SH-SY5Y (cell line): ENCODE data around the gene MYLK.

Experiments used
- GATA2 ChIP-seq: IDR thresholded peaks from 2 replicates; pipeline ENCODE4 v1.6.1; 2011; ENCODE audit warnings: mild to moderate bottlenecking, low read depth, low read length
- GATA3 ChIP-seq: IDR thresholded peaks from 2 replicates; pipeline ENCODE4 v1.6.1; 2011; ENCODE audit warnings: low read depth, mild to moderate bottlenecking, low read length, moderate library complexity

The MYLK gene

DNA sequence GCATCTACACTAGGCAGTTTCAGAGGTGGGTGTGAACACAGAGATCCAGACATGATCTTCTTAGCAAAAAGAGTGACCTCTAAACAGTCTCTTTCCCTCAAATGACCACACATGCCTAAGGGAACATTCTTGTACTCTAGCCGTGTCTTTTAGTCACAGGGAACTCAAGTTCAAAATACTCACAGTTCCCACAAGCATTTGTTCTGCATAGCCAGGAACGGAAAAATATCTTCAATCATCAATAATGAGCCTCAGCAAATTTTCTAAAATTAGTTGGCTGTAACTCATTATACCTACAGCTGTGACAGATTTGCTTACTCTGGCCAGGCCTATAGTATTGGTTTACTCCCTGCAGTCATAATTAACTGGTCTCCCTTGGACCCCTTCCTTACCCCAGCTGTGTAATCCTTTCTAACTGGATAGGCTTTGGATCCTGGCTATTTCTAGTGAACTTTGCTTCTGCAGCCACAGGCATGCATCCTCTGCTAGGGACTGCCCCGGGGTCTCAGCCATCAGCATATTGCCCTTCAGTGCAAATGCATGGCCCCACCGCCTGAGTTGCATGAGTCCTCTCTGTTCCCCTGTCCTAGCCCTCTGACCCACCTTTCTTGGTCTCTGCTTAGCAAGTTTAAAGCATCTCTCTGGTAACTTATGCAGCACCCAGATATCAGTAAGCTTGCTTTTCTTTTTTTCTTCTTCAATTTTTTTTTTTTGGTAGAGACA, 243.2 kb downstream of the MYLK start:
- TF ChIP-seq GATA2: no peak
- no peak for TF ChIP-seq GATA3

DNA sequence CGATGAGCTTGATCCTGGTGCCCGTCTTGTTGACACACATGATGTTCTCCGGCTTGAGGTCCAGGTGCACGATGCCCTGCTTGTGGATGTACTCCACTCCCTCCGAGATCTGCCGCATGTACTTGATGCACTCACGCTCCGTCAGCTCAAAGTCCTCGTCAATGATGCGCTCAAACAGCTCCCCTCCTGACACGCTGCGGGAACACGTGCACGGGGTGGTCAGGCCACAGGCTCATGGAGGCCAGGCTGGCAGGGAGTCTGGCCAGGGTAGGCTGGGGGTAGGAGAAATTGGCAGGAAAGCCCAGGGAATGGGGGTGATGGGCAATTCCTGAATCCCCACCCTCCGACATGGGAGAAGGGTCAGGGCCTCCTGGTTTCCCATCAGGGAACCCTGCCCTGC, 243.8 kb downstream of the MYLK start:
- TF ChIP-seq GATA3: no peak
- TF ChIP-seq GATA2: no peak

DNA sequence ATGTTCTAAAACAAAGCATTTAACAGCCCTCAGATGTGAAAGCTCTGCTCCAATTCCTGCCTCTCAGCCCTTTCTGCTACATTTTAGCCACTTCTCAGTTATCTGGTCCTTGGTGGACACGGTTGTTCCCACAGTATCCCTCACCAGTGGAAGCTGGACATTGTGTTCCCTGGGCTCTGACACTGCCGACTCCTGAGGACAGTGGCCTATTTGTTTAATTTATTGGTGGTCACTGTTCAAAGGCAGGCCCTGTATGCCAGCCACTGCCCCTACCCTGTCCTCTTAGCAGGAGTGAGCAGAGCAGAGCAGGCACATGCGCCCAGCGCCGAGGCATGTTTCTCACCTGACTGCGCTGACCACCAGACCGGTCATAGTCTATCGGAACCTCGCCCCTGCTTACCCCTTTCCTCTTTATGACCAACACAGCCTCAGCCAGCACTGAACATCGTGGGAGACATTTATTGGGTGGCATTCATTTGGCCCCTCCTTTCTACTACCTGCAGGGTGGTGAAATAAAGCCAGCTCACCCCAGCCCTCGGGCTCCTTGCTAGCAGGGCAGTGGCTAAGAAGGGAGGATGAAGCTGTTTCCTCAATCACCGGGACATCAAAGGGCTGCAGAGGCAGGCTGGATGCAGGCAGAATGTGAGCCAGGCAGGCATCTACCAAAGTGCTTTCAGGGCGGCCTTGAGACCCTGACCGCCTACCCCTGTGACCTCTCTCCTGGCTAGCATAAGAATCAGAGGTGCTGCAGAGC, 245.0 kb downstream of the MYLK start:
- no peak for TF ChIP-seq GATA3
- TF ChIP-seq GATA2: no peak

DNA sequence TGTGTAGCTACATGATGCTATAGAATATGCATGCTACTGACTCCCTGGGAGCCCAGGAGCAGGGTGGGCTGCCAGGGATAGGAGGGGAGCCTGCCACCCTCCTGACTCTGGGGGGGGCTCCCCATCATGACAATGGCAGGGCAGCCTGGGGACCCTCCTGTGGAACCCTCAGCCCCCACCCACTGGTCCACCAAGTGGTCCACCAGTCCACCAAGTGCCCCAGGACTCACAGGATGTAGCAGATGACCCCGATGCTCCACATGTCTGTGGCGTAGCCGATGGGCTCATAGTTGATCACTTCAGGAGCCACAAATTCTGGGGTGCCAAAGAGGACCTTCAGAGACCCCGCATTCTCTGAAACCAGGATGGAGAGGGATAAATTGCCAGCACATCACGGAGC, 246.3 kb downstream of the MYLK start:
- TF ChIP-seq GATA2: no peak
- TF ChIP-seq GATA3: no peak

DNA sequence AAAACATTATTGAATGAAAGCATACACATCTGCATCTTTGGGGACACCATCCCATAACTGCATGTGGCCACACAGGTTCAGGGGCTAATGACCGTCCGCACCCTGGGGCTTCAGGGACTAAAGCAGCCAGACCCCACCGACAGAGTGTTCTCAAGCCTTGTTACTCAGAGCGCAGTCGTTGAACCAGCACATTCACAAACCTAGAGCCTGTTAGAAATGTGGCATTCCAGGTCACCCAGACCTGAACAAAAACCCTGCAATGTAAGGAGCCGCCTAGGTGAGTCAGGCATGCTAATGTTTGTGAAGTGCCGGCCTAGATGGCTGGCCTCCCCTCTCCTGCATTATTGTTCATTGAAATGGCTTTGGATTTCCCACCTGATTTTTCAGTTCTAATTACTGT, 247.0 kb downstream of the MYLK start:
- no peak for TF ChIP-seq GATA3
- no peak for TF ChIP-seq GATA2

DNA sequence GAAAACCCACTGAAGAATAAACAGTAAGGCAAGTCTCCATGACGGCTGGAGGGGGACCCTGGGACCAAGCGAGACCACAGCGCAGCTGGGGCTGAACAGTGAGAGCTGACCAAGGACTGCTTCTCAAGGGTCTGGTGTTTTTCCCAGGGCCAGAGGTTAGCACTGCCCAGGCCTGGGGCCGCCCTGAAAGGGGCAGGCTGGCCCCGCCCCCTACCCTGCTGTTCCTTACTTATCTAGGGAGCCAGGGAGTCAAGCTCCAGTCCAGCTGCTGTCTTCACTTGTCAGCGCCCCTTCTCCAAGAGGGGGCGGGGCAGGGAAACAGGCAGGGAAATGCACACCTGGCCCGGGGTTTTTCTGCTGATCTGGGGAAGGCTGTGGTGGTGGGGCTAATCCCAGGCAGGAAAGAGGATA, 247.7 kb downstream of the MYLK start:
- no peak for TF ChIP-seq GATA3
- no peak for TF ChIP-seq GATA2

DNA sequence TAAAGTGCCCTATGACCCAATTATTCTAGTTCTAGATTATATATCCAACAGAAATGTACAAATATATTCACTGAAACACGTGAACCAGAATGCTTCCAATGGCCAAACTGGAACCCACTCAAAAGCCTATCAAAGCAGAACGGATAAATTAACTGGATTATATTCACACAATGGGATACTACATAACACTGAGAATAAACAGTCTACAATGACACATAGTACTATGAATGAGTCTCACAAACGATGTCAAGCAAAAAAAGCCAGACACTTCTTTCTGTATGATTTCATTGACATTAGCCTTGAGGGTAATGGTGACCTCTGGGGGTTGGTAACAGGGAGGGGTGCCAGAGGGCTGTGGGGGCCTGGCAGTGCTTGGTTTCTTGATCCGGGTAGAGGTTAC, 248.4 kb downstream of the MYLK start:
- TF ChIP-seq GATA3 (no peak), GATA2 (no peak)

DNA sequence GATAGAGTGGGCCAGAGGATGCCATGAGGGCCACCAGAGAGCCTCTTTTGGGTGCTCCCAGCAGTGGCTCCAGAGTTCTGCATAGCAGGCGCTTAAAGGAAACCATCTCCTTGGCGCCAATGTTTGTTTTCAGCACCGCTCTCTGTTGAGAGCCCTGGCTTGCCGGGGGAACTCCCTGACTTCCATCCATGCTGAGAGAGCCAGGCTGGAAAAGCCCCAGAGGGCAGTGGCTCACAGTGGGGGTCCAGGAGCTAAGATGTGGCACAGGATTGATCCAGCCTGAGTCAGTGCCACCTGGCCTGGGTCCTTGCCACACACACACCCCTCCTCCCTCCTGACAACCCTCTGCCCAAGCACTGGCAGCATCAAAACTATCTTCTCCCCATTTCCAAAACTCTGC, 248.9 kb downstream of the MYLK start:
- TF ChIP-seq GATA2 (no peak), GATA3 (no peak)

DNA sequence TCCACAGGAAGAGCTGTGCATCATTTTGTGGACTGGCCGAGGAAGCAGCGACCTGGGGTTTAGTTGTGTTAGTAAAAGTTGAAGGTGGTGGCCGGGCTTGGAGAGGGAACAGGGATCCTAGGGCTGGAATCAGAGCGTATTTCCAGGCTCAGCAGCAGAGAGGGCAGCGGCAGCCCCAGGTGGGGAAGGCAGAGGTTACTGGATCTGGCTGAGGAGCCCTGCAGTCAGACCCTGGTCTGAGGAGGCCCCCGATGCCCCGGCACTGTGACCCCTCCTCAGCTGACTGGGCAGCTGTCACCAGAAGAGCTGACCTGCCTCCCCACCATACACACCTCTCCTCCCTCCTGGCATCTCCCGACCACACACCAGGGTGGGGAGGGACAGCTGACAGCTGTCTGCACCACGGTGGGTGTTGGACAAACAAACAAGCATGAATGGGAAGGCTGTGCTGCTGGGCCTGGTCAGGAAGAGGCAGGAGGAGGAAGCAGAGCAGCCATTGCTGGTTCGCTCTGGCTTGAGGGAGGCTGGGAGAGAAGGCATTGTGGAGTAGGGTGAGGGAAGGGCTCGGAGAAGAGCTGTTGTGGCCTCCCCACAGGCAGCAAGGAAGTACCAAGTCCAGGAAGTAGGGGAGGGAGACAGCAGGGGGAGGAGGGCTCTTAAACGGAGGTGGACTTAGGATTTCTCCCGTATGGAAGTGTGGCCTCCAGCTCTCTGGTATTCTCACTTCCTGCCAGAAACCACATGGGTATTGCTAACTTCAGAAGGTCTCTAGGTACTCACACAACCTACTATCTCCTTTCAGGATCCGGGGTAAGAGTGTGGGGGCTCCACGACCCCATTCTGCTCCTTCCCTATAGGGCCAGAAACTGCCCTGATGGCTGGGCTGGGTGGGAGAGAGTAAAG, 249.7 kb downstream of the MYLK start:
- TF ChIP-seq GATA3 (no peak), GATA2 (no peak)

DNA sequence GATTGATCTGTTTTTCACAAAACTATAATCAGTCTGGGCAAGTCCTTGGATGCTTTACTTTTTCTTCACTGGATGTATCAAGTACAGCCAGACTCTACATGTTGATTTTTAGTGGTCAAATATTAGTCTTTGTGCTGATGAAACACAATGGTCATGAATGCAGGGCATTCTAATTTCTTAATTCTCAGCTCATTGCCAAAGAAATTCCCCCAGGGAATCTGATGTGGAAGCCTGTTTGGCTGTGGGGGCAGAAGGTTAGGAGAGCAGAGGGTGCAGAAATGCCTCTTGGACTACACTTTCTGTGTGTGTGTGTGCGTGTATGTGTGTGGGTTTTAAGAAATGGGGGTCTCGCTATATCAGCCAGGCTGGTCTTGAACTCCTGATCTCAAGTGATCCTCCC, 250.6 kb downstream of the MYLK start:
- TF ChIP-seq GATA2 (no peak), GATA3 (no peak)

DNA sequence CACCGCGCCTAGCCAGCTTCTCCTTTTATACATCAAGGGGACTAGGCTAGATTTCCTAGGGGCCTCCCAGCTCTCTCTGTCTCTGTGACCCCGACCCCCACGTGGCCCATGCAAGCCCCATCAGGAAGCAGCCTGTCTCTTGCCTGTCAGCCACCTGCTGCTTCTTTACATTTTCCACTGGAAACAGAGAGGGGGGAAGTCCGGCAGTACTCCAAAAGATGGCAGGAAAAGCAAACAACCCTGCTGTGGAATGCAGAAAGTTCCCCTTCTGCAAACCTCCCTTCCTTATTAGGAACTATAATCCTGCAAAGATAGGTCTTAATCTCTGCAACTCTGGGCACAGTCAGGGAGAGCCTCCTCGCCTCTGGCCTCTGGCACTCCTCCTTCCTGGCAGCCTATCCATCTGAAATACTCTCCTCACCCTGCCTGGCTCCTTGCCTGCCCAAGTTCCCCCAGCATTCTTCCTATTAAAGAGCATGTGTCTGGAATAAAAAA, 251.9 kb downstream of the MYLK start:
- TF ChIP-seq GATA2: no peak
- no peak for TF ChIP-seq GATA3

DNA sequence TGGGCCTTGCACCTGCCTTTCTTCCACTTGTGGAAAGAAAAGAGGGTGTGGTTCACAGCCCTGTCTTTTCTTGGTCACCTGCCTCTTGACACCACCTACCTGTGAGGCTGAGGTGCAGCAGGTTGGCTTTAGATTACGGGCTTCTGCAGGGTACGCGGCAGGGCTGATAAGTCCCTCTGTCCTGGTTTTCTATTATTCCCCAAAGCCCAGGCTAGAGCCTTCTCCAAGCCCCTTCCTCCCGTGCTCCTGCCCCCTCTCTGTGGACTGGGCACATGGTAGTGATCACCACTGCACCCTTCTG, 254.4 kb downstream of the MYLK start:
- TF ChIP-seq GATA3 (no peak), GATA2 (no peak)

DNA sequence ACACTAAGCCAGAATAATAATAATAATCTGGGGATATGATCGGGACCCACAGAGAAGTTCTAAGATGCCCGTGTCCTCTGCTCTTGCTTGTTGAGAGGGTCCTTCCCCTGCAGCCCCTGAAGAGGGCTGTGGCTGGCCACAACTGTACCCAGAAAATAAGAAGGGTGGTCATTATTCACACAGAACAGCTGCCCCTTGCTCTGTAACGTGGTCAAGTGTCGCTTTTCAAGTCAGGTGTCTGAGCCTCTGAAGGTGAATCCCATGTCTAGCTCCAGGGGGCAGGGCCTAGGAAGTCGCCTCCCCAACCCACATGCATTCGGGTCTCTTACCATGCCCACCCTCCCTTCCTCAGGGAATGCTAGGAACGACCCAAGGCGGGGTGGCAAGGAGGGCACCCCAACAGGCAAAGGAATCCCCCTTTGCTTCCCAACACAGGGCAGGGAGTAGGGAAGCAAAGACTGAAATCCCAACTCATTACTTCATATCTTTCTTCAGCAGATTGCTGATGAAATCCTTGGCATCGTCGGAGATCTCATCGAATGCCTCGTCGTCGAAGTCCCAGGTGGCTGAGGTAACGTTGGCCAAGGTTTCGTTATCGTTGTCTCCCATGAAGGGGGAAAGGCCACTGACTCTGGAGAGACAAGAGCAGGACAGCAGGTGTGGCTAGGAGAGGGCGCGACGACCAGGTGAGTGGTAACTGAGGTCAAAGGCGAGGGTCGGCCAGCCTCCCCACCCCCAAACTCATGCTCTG, 255.0 kb downstream of the MYLK start:
- no peak for TF ChIP-seq GATA2
- TF ChIP-seq GATA3: no peak
